ENCODE data around the gene PASK.

Gene PASK

DNA sequence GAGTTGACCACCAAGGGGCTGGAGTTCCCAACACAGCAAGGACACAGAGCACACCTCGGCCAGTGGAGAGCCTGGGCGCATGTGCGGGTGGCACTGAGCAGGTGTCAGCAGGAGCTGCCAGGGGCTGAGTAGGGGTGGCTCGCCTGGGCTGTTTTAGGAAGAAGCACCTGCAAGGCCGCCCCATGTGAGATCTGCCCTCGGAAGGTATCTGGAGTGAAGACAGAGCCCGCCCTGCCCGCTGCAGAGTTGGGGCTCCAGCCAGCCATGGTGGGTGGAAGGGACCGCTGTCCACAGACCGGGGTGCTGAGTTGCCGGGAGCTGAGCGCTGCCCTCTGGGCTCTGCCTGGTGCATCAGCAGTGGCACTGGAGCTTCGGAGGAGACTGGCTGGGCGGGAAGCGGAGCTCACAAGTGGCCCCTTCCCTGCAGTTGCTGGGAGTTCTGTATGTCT is 82.4 kb downstream of the PASK start:
- DNase-seq (ENCODE audit: low read depth in 2 of 3, low spot score in 1 of 3): no peak

DNA sequence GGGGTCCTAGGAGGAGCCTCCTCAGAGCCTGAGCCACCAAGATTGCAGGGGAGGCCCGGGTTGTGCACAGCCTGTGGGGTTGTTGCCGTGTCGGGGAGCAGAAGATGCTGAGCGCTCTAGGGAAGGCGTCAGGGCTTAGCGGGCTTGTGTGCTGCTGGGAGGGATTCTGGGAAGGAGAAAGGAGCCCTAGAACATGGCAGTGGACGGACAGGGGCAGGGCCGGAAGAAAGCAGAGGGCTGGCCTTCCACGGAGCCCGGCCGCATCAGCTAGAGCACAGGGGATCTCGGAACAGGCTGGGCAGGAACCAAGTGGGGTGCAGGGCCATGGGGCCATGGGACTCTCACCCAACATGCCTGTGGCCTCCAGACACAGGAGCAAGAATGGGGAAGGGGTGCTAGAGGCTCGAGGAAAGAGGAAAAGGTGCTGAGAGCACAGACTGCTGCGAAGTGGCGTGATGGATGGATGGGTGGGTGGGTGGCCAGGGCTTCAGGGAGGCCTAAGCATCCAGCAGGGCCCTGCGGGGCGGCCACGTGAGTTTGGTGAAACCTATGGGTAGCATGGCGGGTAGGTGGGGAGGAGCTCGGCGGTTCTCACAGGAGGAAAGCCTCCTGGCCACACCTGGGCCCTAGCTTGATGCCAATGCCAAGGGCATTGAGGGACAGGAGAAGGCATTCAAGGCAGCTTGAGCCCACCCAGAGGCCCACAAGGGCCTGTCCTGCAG is 82.9 kb downstream of the PASK start:
- DNase-seq (ENCODE audit: low read depth in 2 of 3, low spot score in 1 of 3): no peak

DNA sequence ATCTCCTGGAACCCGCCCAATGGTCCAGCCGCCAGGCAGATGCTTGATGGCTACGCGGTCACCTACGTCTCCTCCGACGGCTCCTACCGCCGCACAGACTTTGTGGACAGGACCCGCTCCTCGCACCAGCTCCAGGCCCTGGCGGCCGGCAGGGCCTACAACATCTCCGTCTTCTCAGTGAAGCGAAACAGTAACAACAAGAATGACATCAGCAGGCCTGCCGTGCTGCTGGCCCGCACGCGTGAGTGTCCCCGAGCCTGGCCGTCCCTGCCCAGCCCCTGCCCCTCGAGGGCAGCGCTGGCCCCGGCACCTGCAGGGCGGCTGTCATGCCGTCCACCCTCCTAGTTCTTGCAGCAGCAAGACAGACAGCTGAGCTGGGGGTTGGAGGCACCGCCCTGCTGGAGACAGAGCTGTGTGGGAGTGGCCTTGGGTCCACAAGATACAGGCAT is 83.9 kb downstream of the PASK start:
- no peak for DNase-seq (ENCODE audit: low read depth in 2 of 3, low spot score in 1 of 3)

DNA sequence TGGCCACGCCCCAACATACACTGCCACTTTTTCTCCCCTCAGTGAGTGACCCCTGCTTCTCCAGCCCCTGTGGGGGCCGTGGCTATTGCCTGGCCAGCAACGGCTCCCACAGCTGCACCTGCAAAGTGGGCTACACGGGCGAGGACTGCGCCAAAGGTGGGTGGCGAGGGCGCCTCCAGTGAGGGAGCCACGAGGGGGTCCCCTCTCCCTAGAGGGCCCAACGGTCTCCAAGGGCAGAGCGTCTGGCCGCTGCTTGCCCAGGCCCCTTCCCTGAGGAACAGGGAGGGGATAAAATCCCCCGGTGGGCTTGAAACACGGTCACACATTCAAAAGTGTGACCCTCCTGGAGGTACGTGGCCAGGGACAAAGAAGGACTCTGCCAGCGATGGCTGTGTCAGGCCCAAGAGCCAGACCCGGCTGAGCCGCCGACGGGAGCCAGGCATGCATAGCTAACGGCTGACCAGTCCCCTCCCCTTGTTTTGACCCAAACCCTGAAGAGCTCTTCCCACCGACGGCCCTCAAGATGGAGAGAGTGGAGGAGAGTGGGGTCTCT is 84.4 kb downstream of the PASK start:
- DNase-seq (ENCODE audit: low read depth in 2 of 3, low spot score in 1 of 3): no peak

DNA sequence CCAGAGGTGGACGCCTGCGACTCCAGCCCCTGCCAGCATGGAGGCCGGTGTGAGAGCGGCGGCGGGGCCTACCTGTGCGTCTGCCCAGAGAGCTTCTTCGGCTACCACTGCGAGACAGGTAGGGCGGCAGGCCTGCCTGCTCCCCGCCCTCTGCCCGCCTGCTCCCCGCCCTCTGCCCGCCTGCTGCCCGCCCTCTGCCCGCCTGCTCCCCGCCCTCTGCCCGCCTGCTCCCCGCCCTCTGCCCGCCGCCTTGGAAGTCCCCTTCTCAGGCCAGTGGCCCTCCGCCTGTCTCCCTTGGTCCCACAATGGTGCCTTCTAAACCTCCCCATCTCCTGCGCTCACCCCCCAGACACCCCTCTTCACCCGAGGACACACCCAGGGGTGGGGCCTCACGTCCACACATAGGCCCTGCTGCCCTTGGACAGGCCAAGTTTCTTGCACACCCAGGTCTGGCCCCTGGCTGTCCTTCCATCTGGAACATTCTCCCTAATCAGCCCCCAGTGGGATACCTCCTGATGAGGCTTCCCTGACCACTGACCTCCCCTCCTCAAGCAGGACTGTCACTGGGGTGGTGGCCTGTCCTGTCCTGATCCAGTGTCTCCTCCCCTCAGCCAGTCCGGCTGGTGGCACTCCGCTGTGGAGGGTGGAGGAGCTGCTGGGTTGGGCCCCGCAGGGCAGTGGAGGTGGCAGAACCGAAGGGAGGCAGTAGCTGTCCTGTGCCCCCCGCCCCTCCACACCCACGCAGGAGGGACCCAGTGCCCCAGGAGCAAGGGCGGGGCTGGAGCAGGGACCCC is 85.1 kb downstream of the PASK start:
- DNase-seq (ENCODE audit: low read depth in 2 of 3, low spot score in 1 of 3): peak in 2 of 3 donors; percentile 20 to 24

DNA sequence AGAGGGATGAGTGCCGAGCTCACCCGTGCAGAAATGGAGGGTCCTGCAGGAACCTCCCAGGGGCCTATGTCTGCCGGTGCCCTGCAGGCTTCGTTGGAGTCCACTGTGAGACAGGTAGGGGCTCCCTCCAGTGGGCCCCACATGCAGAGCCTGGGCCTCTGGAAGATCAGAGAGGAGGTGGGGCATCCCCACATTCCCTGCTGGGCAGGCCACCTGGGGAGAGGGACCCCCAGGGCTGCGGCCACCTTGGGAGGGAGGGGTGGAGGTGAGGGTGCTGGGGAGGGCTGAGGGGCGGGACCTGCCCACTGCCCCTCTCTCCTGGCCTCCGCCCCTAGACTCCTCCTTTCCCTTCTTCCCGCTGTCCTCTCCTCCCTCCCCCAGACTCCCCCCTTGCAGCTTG is 85.7 kb downstream of the PASK start:
- DNase-seq (ENCODE audit: low read depth in 2 of 3, low spot score in 1 of 3): no peak

DNA sequence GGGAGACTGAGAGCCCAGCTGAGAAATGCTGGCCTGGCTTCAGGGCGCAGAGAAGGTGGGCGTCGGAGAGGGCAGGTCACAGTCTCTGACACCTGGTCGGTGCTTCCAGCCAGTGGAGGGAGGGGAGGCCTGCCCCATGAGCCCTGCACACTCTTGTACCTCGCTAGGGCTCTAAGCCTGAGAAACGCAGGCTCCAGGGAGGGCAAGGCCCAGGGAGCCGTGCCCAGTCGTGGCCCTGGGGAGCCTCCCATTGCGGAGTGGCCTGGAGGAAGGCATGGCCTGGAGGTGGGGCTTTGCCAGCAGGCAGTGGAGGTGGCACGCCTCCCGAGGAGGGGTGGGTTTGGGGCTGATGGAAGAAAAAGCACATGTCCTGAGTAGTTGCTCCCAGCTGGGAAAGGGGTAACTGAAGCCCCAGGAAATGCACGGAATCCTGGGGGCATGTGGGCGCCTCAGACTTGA is 86.2 kb downstream of the PASK start:
- DNase-seq (ENCODE audit: low read depth in 2 of 3, low spot score in 1 of 3): no peak

DNA sequence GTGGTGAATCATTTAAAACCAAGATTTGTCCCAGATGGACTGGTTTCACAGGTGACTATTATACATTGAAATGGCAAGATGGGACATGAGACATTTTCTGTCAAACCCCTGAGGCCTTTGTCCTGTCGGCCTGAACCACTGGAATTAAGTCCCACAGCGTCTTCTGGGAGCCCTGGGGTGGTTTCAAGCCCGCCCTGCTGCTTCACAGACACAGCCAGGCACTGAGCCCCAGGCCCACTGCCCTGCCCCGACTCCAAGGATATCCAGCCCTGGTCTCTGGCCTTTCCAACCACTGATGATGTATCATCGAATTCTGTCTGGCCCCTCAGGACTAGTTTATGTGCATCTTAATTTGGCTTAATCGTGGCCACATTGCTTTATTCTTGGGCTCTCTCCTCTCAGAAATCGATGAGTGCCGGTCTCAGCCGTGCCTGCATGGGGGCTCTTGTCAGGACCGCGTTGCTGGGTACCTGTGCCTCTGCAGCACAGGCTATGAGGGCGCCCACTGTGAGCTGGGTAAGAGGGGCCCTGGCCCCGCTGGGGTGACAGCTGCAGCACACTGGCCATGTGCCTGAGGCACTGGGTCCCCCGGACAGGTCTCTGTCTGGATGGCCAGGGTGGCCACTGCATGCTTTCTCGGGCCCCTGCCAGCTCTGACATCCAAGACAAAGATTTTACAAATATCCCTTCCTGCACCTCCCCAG is 86.7 kb downstream of the PASK start:
- no peak for DNase-seq (ENCODE audit: low read depth in 2 of 3, low spot score in 1 of 3)

DNA sequence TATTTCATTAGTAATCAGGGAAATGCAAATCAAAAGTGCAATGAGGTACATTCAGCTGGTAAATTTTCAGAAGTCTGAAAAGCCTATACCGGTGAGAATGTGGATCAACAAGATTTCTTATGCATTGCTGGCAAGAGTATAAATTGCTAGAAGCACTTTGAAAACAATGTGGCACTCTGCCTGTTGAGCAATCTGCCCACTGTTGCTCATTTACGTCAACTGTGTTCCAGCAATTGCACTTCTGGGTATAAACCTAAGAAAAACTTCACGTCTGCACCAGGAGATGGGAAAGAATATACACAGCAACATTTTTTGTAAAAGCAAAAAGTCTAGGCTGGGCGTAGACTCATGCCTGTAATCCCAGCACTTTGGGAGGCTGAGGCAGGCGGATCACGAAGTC is 88.0 kb downstream of the PASK start:
- DNase-seq (ENCODE audit: low read depth in 2 of 3, low spot score in 1 of 3): no peak
